IMR-90 (cell line): ENCODE data around the gene MOCS1. TPM values are rescaled to one million over a fixed set of nuclear protein-coding genes. Genes with fewer than 3 reads are reported as not detected.
A peak's percentile ranks its signal among the peaks of the same experiment; 100 is the strongest.

Experiments used
- ATAC-seq: fragments of 200-7000 bp; cut with Tn5 transposase; 2 replicates; pipeline ENCODE4 v1.9.1; 2020; ENCODE audit warnings: low read depth, mild to moderate bottlenecking, moderate library complexity
- BruUV-seq: library from RNA; stranded (reverse); fragments of 400-500 nt; replicated peaks from 2 replicates; lab custom pipeline; 2021; lab: Mats Ljungman, UMichigan
- CTCF ChIA-PET: fragments of 300-600 bp; formaldehyde crosslinking; extraction: SDS; loops from one replicate; lab custom pipeline; 2021; ENCODE audit warnings: antibody characterized with exemption; lab: Yijun Ruan, JAX
- POLR2A ChIA-PET: fragments of 300-600 bp; sonication (Branson Sonifier 250); formaldehyde crosslinking; loops from one replicate; lab custom pipeline; 2022; ENCODE audit warnings: antibody characterized with exemption; ENCODE audit not compliant: unreplicated experiment; lab: Charles Lee
- DNase-seq: peaks from one replicate; pipeline ENCODE4 v3.0.0; 2013
- H2AFZ ChIP-seq: replicated peaks from 2 replicates; pipeline ENCODE3; 2013; ENCODE audit warnings: low read length, mild to moderate bottlenecking; ENCODE audit not compliant: poor library complexity
- H2AK5ac ChIP-seq: 2 replicates; pipeline ENCODE4 v1.6.1; 2013; ENCODE audit warnings: low read depth, low read length, inconsistent platforms
- H2AK9ac ChIP-seq: replicated peaks from 2 replicates; pipeline ENCODE3; 2013; ENCODE audit warnings: mild to moderate bottlenecking, low read depth, low read length, moderate library complexity; ENCODE audit not compliant: poor library complexity
- H2BK120ac ChIP-seq: 2 replicates; pipeline ENCODE4 v1.6.1; 2013; ENCODE audit warnings: low read depth, low read length, inconsistent platforms
- H2BK15ac ChIP-seq: 3 replicates; pipeline ENCODE4 v1.6.1; 2013; ENCODE audit warnings: low read depth, low read length, inconsistent platforms
- H2BK20ac ChIP-seq: 2 replicates; pipeline ENCODE4 v1.6.1; 2013; ENCODE audit warnings: low read depth, mild to moderate bottlenecking, inconsistent platforms, low read length, moderate library complexity
- H2BK5ac ChIP-seq: 2 replicates; pipeline ENCODE4 v1.6.1; 2013; ENCODE audit warnings: mild to moderate bottlenecking, low read depth, low read length, inconsistent platforms; ENCODE audit not compliant: poor library complexity, severe bottlenecking
- H3K14ac ChIP-seq: replicated peaks from 2 replicates; pipeline ENCODE4 v1.6.1; 2013; ENCODE audit warnings: low read depth, low read length, inconsistent platforms
- H3K18ac ChIP-seq: 2 replicates; pipeline ENCODE4 v1.6.1; 2013; ENCODE audit warnings: low read depth, low read length, control low read depth
- H3K23ac ChIP-seq: 2 replicates; pipeline ENCODE4 v1.6.1; 2013; ENCODE audit warnings: low read depth, low read length, inconsistent platforms
- H3K27ac ChIP-seq: 2 replicates; pipeline ENCODE4 v1.5.1; 2013; ENCODE audit warnings: mild to moderate bottlenecking, control low read depth, low read length; ENCODE audit not compliant: insufficient read depth
- H3K27me3 ChIP-seq: 2 replicates; pipeline ENCODE4 v1.6.1; 2013; ENCODE audit warnings: low read length; ENCODE audit not compliant: control insufficient read depth, insufficient read depth
- H3K36me3 ChIP-seq: 2 replicates; pipeline ENCODE4 v1.6.1; 2013; ENCODE audit warnings: low read length, mixed read lengths; ENCODE audit not compliant: control insufficient read depth, insufficient read depth
- H3K4ac ChIP-seq: 2 replicates; pipeline ENCODE4 v1.6.1; 2013; ENCODE audit warnings: low read depth, low read length, inconsistent platforms
- H3K4me1 ChIP-seq: 2 replicates; pipeline ENCODE4 v1.6.1; 2013; ENCODE audit warnings: low read length, mixed read lengths; ENCODE audit not compliant: control insufficient read depth, insufficient read depth
- H3K4me2 ChIP-seq: 2 replicates; pipeline ENCODE4 v1.6.1; 2013; ENCODE audit warnings: low read depth, mild to moderate bottlenecking, control low read depth, low read length, moderate library complexity
- H3K4me3 ChIP-seq: 2 replicates; pipeline ENCODE4 v1.5.1; 2013; ENCODE audit warnings: low read depth, mild to moderate bottlenecking, control low read depth, low read length, moderate library complexity; ENCODE audit not compliant: insufficient read depth
- H3K56ac ChIP-seq: 2 replicates; pipeline ENCODE4 v1.6.1; 2013; ENCODE audit warnings: low read length, inconsistent platforms; ENCODE audit not compliant: insufficient read depth; ENCODE audit errors: extremely low read depth
- H3K79me1 ChIP-seq, 2 experiments: 2 replicates each; pipeline ENCODE4 v1.6.1; 2013; ENCODE audit warnings: low read length in 2 of 2, inconsistent platforms in 1 of 2, low read depth in 1 of 2
- H3K9ac ChIP-seq: 2 replicates; pipeline ENCODE4 v1.6.1; 2013; ENCODE audit warnings: low read depth, low read length, control low read depth
- H3K9me1 ChIP-seq: 2 replicates; pipeline ENCODE4 v1.6.1; 2013; ENCODE audit warnings: low read length, inconsistent platforms; ENCODE audit not compliant: insufficient read depth
- H3K9me3 ChIP-seq: 2 replicates; pipeline ENCODE4 v1.6.1; 2013; ENCODE audit warnings: low read length; ENCODE audit not compliant: control insufficient read depth, insufficient read depth
- H4K20me1 ChIP-seq: 2 replicates; pipeline ENCODE4 v1.6.1; 2013; ENCODE audit warnings: low read length, inconsistent platforms; ENCODE audit not compliant: insufficient read depth
- H4K5ac ChIP-seq: 2 replicates; pipeline ENCODE4 v1.6.1; 2013; ENCODE audit warnings: mild to moderate bottlenecking, low read depth, low read length, control low read depth
- H4K8ac ChIP-seq, 2 experiments: 2 replicates each; pipeline ENCODE4 v1.6.1; 2013; ENCODE audit warnings: low read depth in 2 of 2, low read length in 2 of 2, control low read depth in 1 of 2, inconsistent platforms in 1 of 2
- H4K91ac ChIP-seq: 2 replicates; pipeline ENCODE4 v1.6.1; 2013; ENCODE audit warnings: low read depth, low read length, inconsistent platforms; ENCODE audit not compliant: insufficient read depth
- CTCF ChIP-seq: conservative IDR thresholded peaks from 2 replicates; pipeline ENCODE4 v1.5.1; 2012; ENCODE audit warnings: mild to moderate bottlenecking, low read depth, low read length, improper control_type of control experiment
- MAZ ChIP-seq: IDR thresholded peaks from 2 replicates; pipeline ENCODE4 v1.6.1; 2012; ENCODE audit warnings: low read depth, mild to moderate bottlenecking, low read length, improper control_type of control experiment, moderate library complexity, borderline replicate concordance
- NFE2L2 ChIP-seq: fragments of 150-350 bp; IDR thresholded peaks from 2 replicates; pipeline ENCODE4 v1.6.1; 2016; ENCODE audit warnings: low read depth, mild to moderate bottlenecking, low read length
- RAD21 ChIP-seq: IDR thresholded peaks from 2 replicates; pipeline ENCODE4 v1.6.1; 2012; ENCODE audit warnings: low read length, improper control_type of control experiment
- RCOR1 ChIP-seq: IDR thresholded peaks from 2 replicates; pipeline ENCODE4 v1.6.1; 2012; ENCODE audit warnings: mild to moderate bottlenecking, low read length, improper control_type of control experiment; ENCODE audit not compliant: insufficient replicate concordance
- RFX5 ChIP-seq: IDR thresholded peaks from 2 replicates; pipeline ENCODE4 v1.8.0; 2012; ENCODE audit warnings: low read depth, mild to moderate bottlenecking, low read length, moderate library complexity
- WGBS, 2 experiments: methylation state at CpG; one replicate each; pipeline versions ENCODE4 v1.1.5 to v1.1.7; 2013; ENCODE audit warnings: missing lambda C conversion rate in 2 of 2; ENCODE audit not compliant: insufficient read length in 1 of 2; ENCODE audit errors: extremely low coverage in 2 of 2; 5-methylcytosine and 5-hydroxymethylcytosine counted together
- dilution Hi-C: fragments of 300-500 bp; cut with HindIII; formaldehyde crosslinking; loops from one replicate; pipeline ENCODE4 v1.14.3; 2018; ENCODE audit warnings: low sequenced_read_pairs; ENCODE audit not compliant: unreplicated experiment
- in situ Hi-C: fragments of 300-500 bp; cut with MboI; formaldehyde crosslinking; loops from 3 replicates; pipeline ENCODE4 v1.14.3; 2019; ENCODE audit warnings: low sequenced_read_pairs, inconsistent platforms, mixed read lengths
- intact Hi-C: fragments of 100-400 bp; cut with micrococcal nuclease; formaldehyde crosslinking; loops from 2 replicates; pipeline ENCODE4 v1.10.0; 2022
- polyA plus RNA-seq, 3 experiments: library from polyadenylated mRNA; depleted of rRNA; stranded (reverse); fragments of >200 nt; gene quantifications; 2 replicates each; pipeline ENCODE4 v1.2.3, GENCODE V29; 2012; ENCODE audit warnings: low replicate concordance in 1 of 3
- total RNA-seq: library from RNA; depleted of rRNA; stranded (reverse); fragments of >200 nt; gene quantifications from 2 replicates; pipeline ENCODE4 v1.2.3, GENCODE V29; 2012
- TF ChIP-seq, protein P1 (sequence below): fragments of 150-350 bp; IDR thresholded peaks from 2 replicates; pipeline ENCODE4 v1.6.1; 2016; ENCODE audit warnings: low read depth, mild to moderate bottlenecking, low read length, moderate library complexity, borderline replicate concordance

MOCS1 gene
- total and polyA plus RNA-seq, 2 of the 4 experiments (the other 2 are of a cell fraction): 5.5 to 9.5 TPM

GRCh38 chr6:39886871-39887270 lies 47.4 kb downstream of the MOCS1 start (continued):
- TF ChIP-seq RFX5 (no peak), RAD21 (no peak)

DNA sequence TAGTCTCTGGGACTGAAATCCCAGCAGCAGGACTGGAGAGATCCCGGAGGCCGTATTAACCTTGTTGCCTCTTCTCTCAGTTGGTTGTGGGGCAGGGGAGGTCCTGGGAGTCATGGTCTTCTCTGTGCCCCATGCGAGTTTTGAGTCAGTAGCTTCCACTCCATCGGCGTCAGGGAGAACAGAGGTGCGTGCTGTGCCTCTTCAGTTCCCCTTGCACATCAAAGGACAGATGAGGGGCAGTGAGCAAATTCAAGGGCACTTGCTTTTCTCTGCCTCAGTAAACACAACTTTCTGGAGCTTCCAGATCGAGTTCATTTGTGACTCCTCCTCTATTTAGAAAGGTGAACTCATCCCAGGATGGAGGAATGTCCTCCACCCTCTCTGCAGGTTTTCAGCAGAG lies 48.6 kb downstream of the MOCS1 start:
- CTCF ChIA-PET: interaction anchor here (2.6 kb wide), 1 partner anchor 20 kb away, joined by 7 read pairs; no protein-coding TSS in a partner anchor
- no CpG with 5 or more reads among the region's 7 CpGs for WGBS, 2 experiments
- POLR2A ChIA-PET: no interaction called here

More for the DNA sequence above, 48.6 kb downstream of the MOCS1 start:
- H3K23ac ChIP-seq: no peak overlapping the region
- H2BK20ac ChIP-seq: peak overlapping the region; percentile 100
- H2BK15ac ChIP-seq: peak overlapping the region; percentile 95; the same call in 2 of the 3 replicates
- peak overlapping the region; percentile 11; the same call in 1 of the 2 replicates for H3K27ac ChIP-seq
- TF ChIP-seq RAD21: no peak
- no peak for TF ChIP-seq MAZ
- no peak for TF ChIP-seq CTCF
- no peak for TF ChIP-seq RCOR1
- TF ChIP-seq, protein P1, sequence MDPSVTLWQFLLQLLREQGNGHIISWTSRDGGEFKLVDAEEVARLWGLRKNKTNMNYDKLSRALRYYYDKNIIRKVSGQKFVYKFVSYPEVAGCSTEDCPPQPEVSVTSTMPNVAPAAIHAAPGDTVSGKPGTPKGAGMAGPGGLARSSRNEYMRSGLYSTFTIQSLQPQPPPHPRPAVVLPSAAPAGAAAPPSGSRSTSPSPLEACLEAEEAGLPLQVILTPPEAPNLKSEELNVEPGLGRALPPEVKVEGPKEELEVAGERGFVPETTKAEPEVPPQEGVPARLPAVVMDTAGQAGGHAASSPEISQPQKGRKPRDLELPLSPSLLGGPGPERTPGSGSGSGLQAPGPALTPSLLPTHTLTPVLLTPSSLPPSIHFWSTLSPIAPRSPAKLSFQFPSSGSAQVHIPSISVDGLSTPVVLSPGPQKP: no peak
- TF ChIP-seq NFE2L2: no peak
- H3K4ac ChIP-seq: peak overlapping the region; percentile 100
- no peaks in the 10 kb centered on the region for H3K27me3 ChIP-seq
- peak overlapping the region; percentile 92 for H3K18ac ChIP-seq
- intact Hi-C loops (loop anchor here (5.0 kb wide), 1 partner anchor 77 kb away; no protein-coding TSS in a partner anchor), dilution Hi-C loops (no loop called here), in situ Hi-C loops (loop anchor here (10.0 kb wide), 1 partner anchor 521 kb away; no protein-coding TSS in a partner anchor)
- no peaks in the 10 kb centered on the region for H3K36me3 ChIP-seq
- peak overlapping the region; percentile 95 for H2AK5ac ChIP-seq
- no peaks in the 10 kb centered on the region for H3K9me3 ChIP-seq
- H3K4me1 ChIP-seq: peaks cover 52% of the 10 kb centered on the region
- BruUV-seq: no TSS peak
- no peak overlapping the region for H3K4me3 ChIP-seq
- peak overlapping the region; percentile 86 for H2AK9ac ChIP-seq
- H4K5ac ChIP-seq: peak overlapping the region; percentile 57; the same call in 1 of the 2 replicates
- H3K9ac ChIP-seq: no peak overlapping the region
- peak overlapping the region in 1 of 2 experiments; percentile 84; a peak in 2 of 4 replicates for H4K8ac ChIP-seq
- ATAC-seq: no peak
- H3K79me1 ChIP-seq: peaks cover 0 to 16% of the 10 kb centered on the region in 2 experiments; a peak in 2 of 4 replicates
- H3K4me2 ChIP-seq: no peak overlapping the region
- H4K20me1 ChIP-seq: no peaks in the 10 kb centered on the region
- peak overlapping the region; percentile 96 for H2BK5ac ChIP-seq
- H2AFZ ChIP-seq: peak overlapping the region; percentile 35
- H4K91ac ChIP-seq: peak overlapping the region; percentile 98
- H2BK120ac ChIP-seq: peak overlapping the region; percentile 100
- no peak overlapping the region for H3K56ac ChIP-seq
- DNase-seq: no peak
- peaks cover 38% of the 10 kb centered on the region for H3K9me1 ChIP-seq
- peak overlapping the region; percentile 81 for H3K14ac ChIP-seq
